ENCODE measurements around the gene KRT17.

- TF ChIP-seq, protein P1, sequence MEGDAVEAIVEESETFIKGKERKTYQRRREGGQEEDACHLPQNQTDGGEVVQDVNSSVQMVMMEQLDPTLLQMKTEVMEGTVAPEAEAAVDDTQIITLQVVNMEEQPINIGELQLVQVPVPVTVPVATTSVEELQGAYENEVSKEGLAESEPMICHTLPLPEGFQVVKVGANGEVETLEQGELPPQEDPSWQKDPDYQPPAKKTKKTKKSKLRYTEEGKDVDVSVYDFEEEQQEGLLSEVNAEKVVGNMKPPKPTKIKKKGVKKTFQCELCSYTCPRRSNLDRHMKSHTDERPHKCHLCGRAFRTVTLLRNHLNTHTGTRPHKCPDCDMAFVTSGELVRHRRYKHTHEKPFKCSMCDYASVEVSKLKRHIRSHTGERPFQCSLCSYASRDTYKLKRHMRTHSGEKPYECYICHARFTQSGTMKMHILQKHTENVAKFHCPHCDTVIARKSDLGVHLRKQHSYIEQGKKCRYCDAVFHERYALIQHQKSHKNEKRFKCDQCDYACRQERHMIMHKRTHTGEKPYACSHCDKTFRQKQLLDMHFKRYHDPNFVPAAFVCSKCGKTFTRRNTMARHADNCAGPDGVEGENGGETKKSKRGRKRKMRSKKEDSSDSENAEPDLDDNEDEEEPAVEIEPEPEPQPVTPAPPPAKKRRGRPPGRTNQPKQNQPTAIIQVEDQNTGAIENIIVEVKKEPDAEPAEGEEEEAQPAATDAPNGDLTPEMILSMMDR (optimal IDR thresholded peaks at IDR 0.05 in 1 of 3, IDR thresholded peaks at IDR 0.05 in 1 of 3, conservative IDR thresholded peaks at IDR 0.05 in 1 of 3; ENCODE audit: extremely low read depth in 1 of 3, insufficient read depth in 2 of 3, low read length in 3 of 3) = no peak
- TF ChIP-seq EZH2 (IDR thresholded peaks at IDR 0.05; ENCODE audit: low read length) = no peak
Observed at GRCh38 chr17:41614098-41614497, 10.3 kb downstream of the KRT17 start.

Data from keratinocyte (primary cell).